ENCODE measurements around the gene GSAP.
"Not testable (repeated sequence)": the region's sequence is repeated elsewhere in the genome, so short reads cannot be mapped to it uniquely, and the experiment has no call there.

GSAP gene

GRCh38 chr7:77415823-77416620 lies at the start of gene GSAP:
Gene GSAP, minus strand, starts transcription at chr7:77416349. Its CDS starts 28 bp downstream, at chr7:77416321.
- DNase-seq, result peak; percentile 51

- no peak for DNase-seq
Measured at GRCh38 chr7:77465256-77465655, 49.1 kb upstream of the GSAP start.

DNA sequence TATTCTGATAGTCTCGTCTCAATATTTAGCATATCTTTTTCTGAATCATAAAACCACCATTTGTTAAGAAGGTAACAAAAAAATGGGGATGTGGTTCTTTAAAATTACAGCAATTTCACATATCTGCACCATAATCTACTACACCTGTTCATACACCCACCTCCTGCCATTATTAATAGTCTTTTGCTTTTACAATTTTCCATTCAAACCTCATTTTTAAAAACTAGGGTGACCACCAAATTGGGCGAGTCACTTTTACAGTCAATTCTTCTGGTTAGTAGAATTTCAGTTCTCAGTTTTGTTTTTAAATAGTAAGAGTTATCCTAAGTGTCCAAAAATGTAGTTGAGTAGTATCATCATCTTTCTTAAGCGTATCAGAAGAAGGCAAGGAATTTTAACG lies 48.4 kb upstream of the GSAP start:
- no peak for DNase-seq

GRCh38 chr7:77463632-77464031 lies 47.5 kb upstream of the GSAP start:
- DNase-seq, result not testable (repeated sequence)

GRCh38 chr7:77461842-77462241 lies 45.7 kb upstream of the GSAP start:
- no peak for DNase-seq

DNA sequence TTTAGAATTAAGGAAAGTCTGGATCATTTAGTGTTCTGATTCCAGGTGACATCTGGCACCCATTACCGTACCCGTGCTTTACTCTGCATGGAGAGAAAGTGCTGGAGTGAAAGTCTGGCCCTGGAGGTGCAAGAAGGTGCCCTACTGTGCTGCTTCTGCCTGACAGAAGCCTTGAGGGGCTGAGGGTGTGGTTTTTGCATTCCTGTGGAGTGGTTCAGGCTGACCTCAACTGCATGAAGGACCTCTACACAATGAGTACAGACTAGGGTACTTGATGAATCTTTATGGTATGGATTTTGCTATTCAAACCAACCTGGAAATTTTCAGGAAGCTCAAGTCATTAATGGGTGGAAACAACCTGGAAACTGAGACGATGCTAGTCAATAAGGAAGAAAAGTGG lies 45.1 kb upstream of the GSAP start:
- DNase-seq, result no peak

- peak; percentile 50 for DNase-seq
Measured at GRCh38 chr7:77460057-77460486, 43.9 kb upstream of the GSAP start.

GRCh38 chr7:77459311-77459726 lies 43.2 kb upstream of the GSAP start:
- DNase-seq, result no peak

GRCh38 chr7:77458786-77459185 lies 42.6 kb upstream of the GSAP start:
- no peak for DNase-seq

GRCh38 chr7:77457779-77458178 lies 41.6 kb upstream of the GSAP start:
- DNase-seq, result no peak

GRCh38 chr7:77456696-77457095 lies 40.5 kb upstream of the GSAP start:
- DNase-seq, result no peak

- DNase-seq, result no peak
Measured at GRCh38 chr7:77455321-77455720, 39.2 kb upstream of the GSAP start.

- no peak for DNase-seq
Measured at GRCh38 chr7:77454802-77455201, 38.7 kb upstream of the GSAP start.

- no peak for DNase-seq
Measured at GRCh38 chr7:77453531-77453930, 37.4 kb upstream of the GSAP start.

- not testable (repeated sequence) for DNase-seq
Measured at GRCh38 chr7:77451950-77452349, 35.8 kb upstream of the GSAP start.

GRCh38 chr7:77450613-77451012 lies 34.5 kb upstream of the GSAP start:
- DNase-seq, result no peak

- no peak for DNase-seq
Measured at GRCh38 chr7:77450054-77450453, 33.9 kb upstream of the GSAP start.

- DNase-seq, result no peak
Measured at GRCh38 chr7:77447616-77448015, 31.5 kb upstream of the GSAP start.

- no peak for DNase-seq
Measured at GRCh38 chr7:77444123-77444522, 28.0 kb upstream of the GSAP start.

GRCh38 chr7:77443042-77443441 lies 26.9 kb upstream of the GSAP start:
- DNase-seq, result no peak

- DNase-seq, result no peak
Measured at GRCh38 chr7:77442636-77443035, 26.5 kb upstream of the GSAP start.

DNA sequence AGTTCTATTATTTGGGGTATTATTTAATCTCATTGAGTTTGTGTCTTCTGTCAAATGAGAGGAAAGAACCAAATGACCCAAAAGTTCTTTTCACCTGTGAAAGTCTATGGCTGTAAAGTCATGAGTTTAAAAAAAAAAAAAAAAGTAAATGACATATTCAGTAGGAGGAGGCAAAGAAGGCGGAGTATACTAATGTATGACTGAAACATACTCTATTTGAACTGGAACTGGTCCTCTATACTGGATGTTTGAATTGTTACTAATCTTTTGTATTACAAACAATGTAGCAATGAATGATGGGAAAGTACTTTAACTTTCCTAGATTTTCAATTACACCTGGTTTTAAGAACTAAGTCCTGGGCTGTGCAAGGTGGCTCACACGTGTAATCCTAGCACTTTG lies 24.9 kb upstream of the GSAP start:
- no peak for DNase-seq

DNA sequence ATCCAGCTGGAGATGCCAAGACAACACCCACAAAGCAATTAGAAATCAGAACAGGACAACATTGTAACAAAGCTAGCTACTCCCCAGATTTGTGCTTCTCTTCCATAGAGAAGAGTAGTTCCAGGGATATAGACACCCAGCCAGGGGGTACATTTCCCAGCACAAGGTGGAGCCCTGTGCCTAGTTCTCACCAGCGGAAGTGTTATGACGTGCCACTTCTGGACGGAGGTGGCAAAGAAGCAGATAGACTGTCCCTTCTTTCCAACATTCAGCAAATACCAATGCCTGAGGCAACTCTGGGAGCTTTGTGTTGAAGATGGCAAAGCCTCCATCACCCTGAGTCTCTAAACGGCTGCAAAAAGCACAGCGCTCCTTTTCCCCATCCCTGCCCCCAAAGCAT lies 23.4 kb upstream of the GSAP start:
- peak; percentile 36 for DNase-seq

- peak; percentile 84 for DNase-seq
Measured at GRCh38 chr7:77438131-77438530, 22.0 kb upstream of the GSAP start.
